ENCODE measurements around the gene TMEM128.
"Not testable (repeated sequence)": the region's sequence is repeated elsewhere in the genome, so short reads cannot be mapped to it uniquely, and the experiment has no call there.

Gene TMEM128

DNA sequence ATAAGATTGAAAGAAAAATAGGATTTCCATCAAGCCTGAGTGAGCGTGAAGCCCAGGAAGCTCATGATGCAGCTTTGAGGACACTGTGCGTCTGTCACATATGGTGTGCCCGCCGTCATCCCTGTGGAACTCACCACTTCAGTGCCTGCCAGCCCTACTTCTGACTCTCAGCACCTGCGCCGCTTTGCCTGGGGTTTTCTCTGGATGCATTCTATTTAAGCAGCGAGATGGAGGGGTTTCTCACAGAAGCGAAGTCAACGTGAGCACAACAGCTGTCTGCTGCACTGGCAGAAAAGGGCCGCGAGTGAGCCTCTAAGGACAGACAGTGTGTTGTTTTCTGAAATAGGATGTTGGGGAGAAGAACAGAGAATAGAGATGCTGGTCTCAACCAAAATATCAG, 6.2 kb upstream of the TMEM128 start:
- DNase-seq = no peak

DNA sequence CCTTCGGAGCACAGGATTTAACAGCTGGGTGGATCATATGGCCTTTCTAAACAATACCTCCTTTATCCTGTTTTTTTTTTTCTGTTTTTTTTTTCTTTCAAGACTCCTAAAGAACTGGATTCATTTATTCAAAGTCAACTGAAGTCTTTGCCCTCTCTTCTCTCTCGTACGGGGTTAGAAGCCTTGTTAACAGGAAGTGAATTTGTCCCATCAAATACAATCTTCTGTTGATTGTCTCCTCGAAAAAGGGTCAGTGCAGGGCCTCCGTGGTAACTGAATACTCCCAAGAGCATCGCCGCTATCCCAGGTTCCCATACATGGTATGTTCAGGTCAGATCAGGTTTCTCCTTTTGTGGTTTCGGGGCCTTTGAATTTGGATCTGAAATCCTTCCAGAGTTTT, 1.8 kb upstream of the TMEM128 start:
- DNase-seq = no peak

- not testable (repeated sequence) for DNase-seq
Observed at GRCh38 chr4:4249342-4249741, 1.3 kb upstream of the TMEM128 start.

GRCh38 chr4:4248885-4249203, 821 bp upstream of the TMEM128 start:
- no peak for DNase-seq

- DNase-seq = no peak
Observed at GRCh38 chr4:4247696-4248028, 361 bp downstream of the TMEM128 start.

DNA sequence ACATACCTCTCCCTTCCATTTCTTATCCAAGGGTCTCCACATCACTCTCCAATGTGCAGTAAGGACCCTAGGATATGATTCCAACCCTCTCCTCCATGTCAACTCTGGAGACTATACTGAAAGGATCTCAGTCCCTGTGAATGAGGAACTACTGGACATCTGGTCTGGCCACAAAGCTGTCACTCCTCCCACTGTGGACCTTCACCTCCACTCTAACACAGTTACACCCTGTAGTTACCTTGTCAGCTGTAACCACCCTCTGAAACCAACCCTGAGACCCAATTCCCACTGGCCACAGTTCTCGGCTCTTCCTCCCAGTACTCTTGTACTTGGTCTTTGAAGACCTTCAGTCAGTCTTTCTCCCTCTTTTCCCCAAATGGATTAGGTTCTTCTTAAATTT, 2.9 kb downstream of the TMEM128 start:
- DNase-seq = no peak

- DNase-seq = not testable (repeated sequence)
Observed at GRCh38 chr4:4239551-4239950, 8.5 kb downstream of the TMEM128 start.

GRCh38 chr4:4233610-4234009, 14.4 kb downstream of the TMEM128 start:
- DNase-seq = no peak

DNA sequence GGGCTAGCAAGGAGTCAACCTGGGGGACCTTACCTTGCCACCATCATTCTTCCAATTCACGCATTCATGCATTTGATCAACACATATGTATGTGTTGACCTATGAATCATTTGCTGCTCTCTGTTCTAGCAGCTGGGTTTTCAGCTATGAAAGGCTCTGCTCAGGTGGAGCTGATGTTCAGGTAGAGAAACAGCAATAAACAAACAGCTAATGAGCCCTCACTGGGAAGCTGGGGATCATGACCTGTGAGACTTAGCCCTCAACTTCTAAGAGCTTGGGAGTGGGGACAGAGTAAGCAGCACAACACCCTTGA, 19.7 kb downstream of the TMEM128 start:
- DNase-seq = no peak

GRCh38 chr4:4227510-4228355, 20.3 kb downstream of the TMEM128 start:
- DNase-seq = no peak

DNA sequence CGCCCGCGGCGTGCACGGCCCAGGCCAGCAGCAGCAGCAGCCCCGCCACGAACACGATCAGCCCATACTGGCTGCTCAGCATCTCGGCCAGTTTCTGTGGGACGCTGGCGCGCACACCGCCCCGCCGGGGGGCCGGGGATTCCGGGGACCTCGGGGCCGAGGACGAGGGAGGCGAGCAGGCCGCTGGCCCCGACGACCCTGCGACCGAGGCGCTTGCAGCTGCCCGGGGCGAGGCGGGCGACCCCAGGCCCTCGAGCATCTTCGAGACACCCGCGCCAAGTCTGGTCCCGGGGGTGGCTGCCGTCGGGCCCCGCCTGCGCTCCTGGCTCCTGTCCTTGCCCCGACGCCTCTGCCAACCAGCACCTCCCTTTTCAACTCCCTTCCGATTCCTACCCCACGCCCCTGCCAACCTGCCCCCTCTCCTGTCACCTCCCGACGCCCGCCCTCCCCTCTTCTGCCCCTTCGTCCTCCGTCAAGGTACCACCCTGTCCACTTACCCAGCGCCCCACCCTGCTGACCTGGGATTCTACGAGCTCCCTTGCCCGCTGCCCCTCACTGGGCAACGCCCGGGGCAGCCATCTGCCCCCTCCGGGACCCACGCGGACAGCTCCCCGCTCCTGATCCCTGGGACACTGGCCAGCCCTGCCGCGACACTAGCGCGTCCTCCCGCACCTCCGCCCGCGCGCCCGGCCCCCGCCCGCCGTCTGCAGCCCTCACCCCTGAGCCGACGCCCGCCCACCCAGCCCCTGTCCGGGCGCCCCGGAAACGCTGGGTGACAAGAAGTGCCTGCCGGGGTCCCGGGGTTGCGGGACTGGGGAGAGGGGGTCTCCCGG, 21.2 kb downstream of the TMEM128 start, which contains the start of gene OTOP1:
OTOP1 (minus strand) TSS at position 324 of the 833 bp plus-strand sequence; CDS start at position 259, 65 bp downstream.
- no peak for DNase-seq

- DNase-seq = no peak
Observed at GRCh38 chr4:4225915-4226605, 22.0 kb downstream of the TMEM128 start.

DNA sequence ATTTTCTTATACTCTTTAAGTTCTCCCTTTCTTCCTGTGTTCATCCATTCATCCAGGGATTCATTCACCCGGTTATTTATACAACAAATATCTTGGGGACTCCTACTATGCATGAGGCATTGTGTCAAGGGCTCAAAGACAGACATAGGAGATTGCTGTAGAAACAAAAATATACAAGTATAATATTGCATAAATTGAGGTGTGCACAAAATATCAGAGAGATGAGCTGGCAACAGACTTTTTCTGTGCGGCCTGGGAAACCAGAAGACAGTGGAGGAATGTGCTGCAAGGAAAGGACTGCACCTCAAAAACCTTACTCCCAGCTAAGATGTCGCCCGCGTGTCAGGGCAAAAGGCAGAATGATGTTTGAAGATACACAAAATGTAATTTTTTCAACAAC, 30.9 kb downstream of the TMEM128 start:
- no peak for DNase-seq

DNA sequence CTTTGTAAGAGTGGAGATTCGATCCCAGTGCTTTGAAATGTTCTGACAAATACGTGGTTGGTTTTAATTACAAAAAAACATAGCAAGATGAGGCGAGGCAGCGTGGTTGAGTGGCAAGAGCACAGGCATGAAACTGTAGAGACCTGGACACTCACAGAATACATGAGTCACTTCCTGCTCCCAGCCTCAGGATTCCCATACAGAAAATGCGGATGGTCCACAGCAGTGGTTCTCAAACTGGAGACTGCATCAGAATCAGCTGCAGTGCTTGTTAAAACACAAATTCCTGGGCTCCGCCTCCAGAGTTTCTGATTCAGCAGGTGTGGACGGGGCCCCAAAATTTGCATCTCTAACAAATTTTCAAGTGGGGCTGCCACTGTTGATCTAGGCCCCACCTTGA, 31.4 kb downstream of the TMEM128 start:
- no peak for DNase-seq

DNA sequence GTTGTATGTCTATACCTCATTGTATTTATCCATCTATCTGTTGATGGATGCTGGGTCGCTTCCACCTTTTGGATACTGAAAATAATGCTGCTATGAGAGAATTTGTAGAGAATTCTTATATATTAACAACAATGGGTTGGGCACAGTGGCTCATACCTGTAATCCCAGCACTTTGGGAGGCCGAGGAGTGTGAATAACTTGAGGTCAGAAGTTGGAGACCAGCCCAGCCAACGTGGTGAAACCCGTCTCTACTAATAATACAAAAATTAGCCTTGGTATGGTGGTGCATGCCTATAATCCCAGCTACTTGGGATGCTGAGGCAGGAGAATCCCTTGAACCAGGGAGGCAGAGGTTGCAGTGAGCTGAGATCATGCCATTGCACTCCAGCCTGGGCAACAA, 34.3 kb downstream of the TMEM128 start:
- not testable (repeated sequence) for DNase-seq

GRCh38 chr4:4206204-4206603, 41.8 kb downstream of the TMEM128 start:
- DNase-seq = no peak

GRCh38 chr4:4204401-4204745, 43.6 kb downstream of the TMEM128 start:
- no peak for DNase-seq

- no peak for DNase-seq
Observed at GRCh38 chr4:4203688-4204400, 44.2 kb downstream of the TMEM128 start.

DNA sequence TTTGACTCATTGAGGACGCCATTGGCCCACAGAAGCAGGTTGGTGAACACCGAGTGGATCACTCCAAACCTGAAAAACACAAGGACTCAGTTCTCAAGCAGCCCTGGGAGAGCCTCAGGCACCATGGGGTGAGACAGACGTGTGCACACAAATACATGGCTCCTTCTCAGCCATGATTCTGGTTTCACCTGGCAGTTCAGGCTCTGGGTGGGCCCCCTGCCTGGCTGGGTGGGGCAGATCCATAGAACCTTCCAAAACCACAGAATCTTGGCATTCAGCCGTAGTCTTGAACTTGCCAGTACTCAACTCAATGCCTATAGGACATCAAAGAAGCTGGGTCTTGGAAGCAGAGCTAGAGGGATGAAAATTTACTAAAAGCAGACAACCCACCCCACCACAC, 45.5 kb downstream of the TMEM128 start:
- DNase-seq = no peak

- no peak for DNase-seq
Observed at GRCh38 chr4:4200624-4201023, 47.4 kb downstream of the TMEM128 start.

DNA sequence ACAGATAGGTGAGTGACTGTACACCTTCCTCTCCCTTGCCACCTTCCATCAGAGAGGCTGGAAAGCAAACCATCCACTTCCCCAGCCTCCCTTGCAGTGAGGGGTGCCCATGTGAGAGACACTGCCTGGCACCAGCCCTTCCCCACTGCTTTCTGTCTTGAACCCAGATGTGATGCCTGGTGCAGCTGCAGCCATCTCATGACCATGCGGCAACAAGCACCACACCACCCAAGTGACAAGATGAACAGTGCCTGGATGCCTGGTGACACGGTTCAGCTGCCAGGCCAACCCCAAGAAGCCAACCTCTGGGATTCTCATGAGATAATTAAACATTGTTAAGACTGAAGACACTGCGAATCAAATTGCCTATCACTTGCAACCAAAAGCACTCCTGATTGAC, 52.7 kb downstream of the TMEM128 start:
- no peak for DNase-seq

DNA sequence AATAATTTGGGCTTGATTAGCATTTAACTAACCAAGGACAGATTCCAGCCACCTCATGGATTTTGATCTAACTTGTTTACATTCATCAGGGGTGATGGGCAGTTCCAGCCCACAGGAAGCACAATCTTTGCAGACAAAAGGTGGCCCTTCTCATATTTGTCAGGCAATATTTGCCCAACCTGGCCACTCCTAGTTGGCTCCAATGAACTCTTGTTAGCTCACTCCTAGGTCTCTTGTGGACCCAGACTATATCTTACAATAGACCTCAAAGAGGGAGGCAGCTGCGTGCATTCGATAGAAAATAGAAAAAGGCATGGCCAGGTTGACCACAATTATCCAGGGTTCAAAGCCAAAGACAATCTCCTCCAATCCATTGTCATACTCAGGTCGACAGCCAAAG, 59.5 kb downstream of the TMEM128 start:
- DNase-seq = not testable (repeated sequence)

Measured in stimulated activated CD8-positive, alpha-beta memory T cell treated with anti-CD3 and anti-CD28 coated beads, Interleukin-4, amount 100 ng/mL, for 48 hours (primary cell).